HG02840 (cell line): ENCODE results near the gene ADRA1B.
"Not testable (repeated sequence)": the region's sequence is repeated elsewhere in the genome, so short reads cannot be mapped to it uniquely, and the experiment has no call there.

Source experiments
- ATAC-seq: cut with Tn5 transposase; IDR thresholded peaks from one replicate; pipeline ENCODE4 v1.9.1; 2021; ENCODE audit warnings: mild to moderate bottlenecking, moderate library complexity, moderate number of reproducible peaks; ENCODE audit not compliant: unreplicated experiment, low FRiP score

ADRA1B gene

GRCh38 chr5:159965031-159965837 is 49.0 kb downstream of the ADRA1B start:
- ATAC-seq, result no peak

GRCh38 chr5:159965838-159966128 is 49.5 kb downstream of the ADRA1B start:
- not testable (repeated sequence) for ATAC-seq

- ATAC-seq, result no peak
Observed at GRCh38 chr5:159969966-159970365, 53.7 kb downstream of the ADRA1B start.

- ATAC-seq, result no peak
Observed at GRCh38 chr5:159971038-159971437, 54.8 kb downstream of the ADRA1B start.

- ATAC-seq, result no peak
Observed at GRCh38 chr5:159971514-159971913, 55.2 kb downstream of the ADRA1B start.

GRCh38 chr5:159971931-159972461 is 55.7 kb downstream of the ADRA1B start:
- no peak for ATAC-seq

- ATAC-seq, result no peak
Observed at GRCh38 chr5:159972538-159973362, 56.5 kb downstream of the ADRA1B start.

- ATAC-seq, result no peak
Observed at GRCh38 chr5:159975462-159976019, 59.3 kb downstream of the ADRA1B start.

- no peak for ATAC-seq
Observed at GRCh38 chr5:159976921-159977320, 60.6 kb downstream of the ADRA1B start.

- ATAC-seq, result no peak
Observed at GRCh38 chr5:159978358-159978757, 62.1 kb downstream of the ADRA1B start.

- no peak for ATAC-seq
Observed at GRCh38 chr5:159982421-159983173, 66.3 kb downstream of the ADRA1B start.

- ATAC-seq, result peak; percentile 82
Observed at GRCh38 chr5:159987031-159987674, 70.9 kb downstream of the ADRA1B start.

- no peak for ATAC-seq
Observed at GRCh38 chr5:159990506-159990905, 74.2 kb downstream of the ADRA1B start.

- ATAC-seq, result no peak
Observed at GRCh38 chr5:159992566-159992965, 76.3 kb downstream of the ADRA1B start.

GRCh38 chr5:159993194-159993593 is 76.9 kb downstream of the ADRA1B start:
- ATAC-seq, result no peak

GRCh38 chr5:159995907-159996306 is 79.6 kb downstream of the ADRA1B start:
- ATAC-seq, result no peak

GRCh38 chr5:160001457-160001856 is 85.2 kb downstream of the ADRA1B start:
- no peak for ATAC-seq

GRCh38 chr5:160007514-160007913 is 91.2 kb downstream of the ADRA1B start:
- no peak for ATAC-seq

- ATAC-seq, result not testable (repeated sequence)
Observed at GRCh38 chr5:160008529-160008876, 92.2 kb downstream of the ADRA1B start.
